Measurements from ENCODE around the gene GLIS1. TPM values are rescaled to one million over a fixed set of nuclear protein-coding genes. Genes with fewer than 3 reads are reported as not detected.

GLIS1 gene
- total RNA-seq, 1 donor from 2014 or later, result 0.16 TPM

DNA sequence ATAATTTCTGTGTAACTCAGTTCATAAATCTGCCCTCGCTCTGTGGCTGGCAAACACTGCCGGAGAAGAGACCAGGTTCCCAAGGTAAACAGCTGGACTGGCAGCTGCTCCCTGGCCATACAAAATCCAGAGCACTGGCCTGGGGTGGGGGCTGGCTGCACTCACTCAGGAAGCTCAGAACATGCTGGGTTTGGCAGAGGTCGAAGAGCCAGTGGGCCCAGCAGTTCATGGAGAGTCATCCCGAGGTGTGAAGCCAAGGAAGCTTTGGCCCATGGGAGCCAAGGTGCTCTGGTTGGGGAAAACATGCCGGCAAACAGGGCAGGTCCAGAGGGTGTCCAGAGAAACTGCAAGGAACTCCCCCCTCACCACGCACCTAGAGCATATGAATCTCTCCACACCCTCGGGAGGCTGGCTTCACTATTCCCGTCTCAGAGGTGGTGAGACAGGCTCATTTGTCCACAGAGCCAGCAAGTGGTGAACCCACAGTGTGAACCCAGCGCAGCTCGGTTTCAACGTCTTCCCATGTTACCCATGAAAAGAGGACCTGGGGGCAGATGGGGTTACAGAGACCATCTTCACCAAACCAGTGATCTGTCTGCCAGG, 177.4 kb downstream of the GLIS1 start:
- H3K9me3 ChIP-seq (replicated peaks), result peaks cover under 1% of the 10 kb centered on the region
- H3K36me3 ChIP-seq, result no peaks in the 10 kb centered on the region
- intact Hi-C loops (cut with micrococcal nuclease), result no loop called here
- DNase-seq, result no peak
- H3K4me1 ChIP-seq, result no peaks in the 10 kb centered on the region
- no peak overlapping the region for H3K4me3 ChIP-seq
- no peak overlapping the region for H3K27ac ChIP-seq (replicated peaks)
- peaks cover 58% of the 10 kb centered on the region for H3K27me3 ChIP-seq (ENCODE audit: low read depth)
- TF ChIP-seq, protein P1, sequence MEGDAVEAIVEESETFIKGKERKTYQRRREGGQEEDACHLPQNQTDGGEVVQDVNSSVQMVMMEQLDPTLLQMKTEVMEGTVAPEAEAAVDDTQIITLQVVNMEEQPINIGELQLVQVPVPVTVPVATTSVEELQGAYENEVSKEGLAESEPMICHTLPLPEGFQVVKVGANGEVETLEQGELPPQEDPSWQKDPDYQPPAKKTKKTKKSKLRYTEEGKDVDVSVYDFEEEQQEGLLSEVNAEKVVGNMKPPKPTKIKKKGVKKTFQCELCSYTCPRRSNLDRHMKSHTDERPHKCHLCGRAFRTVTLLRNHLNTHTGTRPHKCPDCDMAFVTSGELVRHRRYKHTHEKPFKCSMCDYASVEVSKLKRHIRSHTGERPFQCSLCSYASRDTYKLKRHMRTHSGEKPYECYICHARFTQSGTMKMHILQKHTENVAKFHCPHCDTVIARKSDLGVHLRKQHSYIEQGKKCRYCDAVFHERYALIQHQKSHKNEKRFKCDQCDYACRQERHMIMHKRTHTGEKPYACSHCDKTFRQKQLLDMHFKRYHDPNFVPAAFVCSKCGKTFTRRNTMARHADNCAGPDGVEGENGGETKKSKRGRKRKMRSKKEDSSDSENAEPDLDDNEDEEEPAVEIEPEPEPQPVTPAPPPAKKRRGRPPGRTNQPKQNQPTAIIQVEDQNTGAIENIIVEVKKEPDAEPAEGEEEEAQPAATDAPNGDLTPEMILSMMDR (IDR thresholded peaks at IDR 0.05; ENCODE audit: borderline replicate concordance), result no peak

DNA sequence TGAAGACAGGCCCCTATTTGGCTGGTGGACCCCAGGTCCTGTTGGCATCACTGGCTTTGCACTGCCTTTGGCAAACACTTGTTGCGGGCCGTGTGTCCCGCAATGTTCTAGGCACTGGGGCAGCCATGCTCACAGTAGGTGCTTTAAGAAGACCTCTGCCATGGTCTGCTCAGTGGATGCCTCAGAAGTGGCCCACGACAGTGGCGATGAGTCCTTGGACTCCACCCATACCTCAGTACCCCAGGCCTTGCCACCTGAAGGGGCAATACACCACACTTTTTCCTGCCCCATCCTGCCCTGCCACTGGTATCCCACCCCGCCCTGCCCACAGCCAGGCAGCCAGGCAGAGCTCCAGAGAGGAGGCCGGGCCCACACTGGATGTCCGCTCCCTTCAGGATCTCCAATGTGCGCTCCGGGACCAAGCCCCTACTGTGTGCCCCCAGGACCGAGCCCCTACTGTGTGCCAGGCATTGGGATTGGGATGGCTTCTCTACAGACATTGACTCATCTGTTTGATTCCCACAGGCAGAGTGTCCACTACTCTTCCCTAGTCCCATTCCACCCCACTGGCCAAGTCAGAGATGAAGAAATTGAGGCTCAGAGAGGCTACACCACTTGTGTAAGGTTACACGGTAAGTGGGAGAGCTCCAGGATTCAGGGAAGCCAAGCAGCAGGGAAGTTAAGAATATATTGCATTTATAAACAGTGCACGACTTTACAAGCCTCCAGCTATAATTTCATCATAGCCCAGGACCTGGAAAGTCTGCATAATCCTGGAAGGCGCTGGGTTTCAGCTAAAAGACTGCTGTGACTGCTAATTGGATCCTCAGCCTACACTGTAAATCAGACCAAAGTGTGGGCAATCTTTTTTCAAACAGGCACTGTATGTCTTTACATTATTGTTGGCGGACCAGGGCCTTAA, 178.1 kb downstream of the GLIS1 start:
- peaks cover 58% of the 10 kb centered on the region for H3K27me3 ChIP-seq (ENCODE audit: low read depth)
- H3K36me3 ChIP-seq, result no peaks in the 10 kb centered on the region
- H3K4me1 ChIP-seq, result no peaks in the 10 kb centered on the region
- H3K27ac ChIP-seq (replicated peaks), result no peak overlapping the region
- no peak overlapping the region for H3K4me3 ChIP-seq
- no peaks in the 10 kb centered on the region for H3K9me3 ChIP-seq (replicated peaks)
- intact Hi-C loops (cut with micrococcal nuclease), result no loop called here
- TF ChIP-seq, protein P1 (IDR thresholded peaks at IDR 0.05; ENCODE audit: borderline replicate concordance), result no peak
- no peak for DNase-seq

DNA sequence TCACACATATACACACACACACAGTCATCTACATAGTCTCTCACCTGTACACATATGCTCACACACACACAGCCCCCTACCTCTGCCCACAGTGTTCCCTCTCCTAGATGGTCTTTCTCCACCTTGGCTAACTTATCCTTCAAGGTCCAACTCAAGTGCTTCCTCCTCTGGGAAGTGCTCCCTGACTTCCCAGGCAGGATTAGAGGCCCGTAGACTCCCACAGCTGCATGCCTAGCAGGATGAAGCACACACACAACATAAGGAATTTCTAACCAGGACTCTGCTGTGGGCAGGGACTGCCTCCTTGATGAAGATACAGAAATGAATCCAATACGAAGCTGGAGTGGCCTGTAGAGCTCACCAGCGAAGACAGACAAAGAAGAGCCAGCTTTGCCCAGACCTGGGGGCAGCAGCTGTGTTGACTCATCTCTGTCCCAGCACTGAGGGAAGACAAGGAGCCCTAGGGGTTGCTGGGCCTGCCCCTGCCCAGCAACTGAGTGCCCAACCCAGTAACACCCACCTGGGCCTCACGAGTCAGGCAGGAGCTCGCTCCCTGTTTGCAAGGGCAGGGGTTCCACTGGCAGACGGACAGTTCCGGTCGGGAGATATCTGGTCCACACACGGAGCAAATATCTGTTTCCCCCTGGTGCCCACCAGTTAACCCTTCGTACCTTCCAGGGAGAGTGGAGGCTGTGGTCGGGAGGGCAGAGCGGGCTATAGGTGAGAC, 178.9 kb downstream of the GLIS1 start:
- no peak overlapping the region for H3K4me3 ChIP-seq
- no peak for DNase-seq
- no peaks in the 10 kb centered on the region for H3K36me3 ChIP-seq
- no peak overlapping the region for H3K27ac ChIP-seq (replicated peaks)
- H3K4me1 ChIP-seq, result no peaks in the 10 kb centered on the region
- H3K9me3 ChIP-seq (replicated peaks), result no peaks in the 10 kb centered on the region
- intact Hi-C loops (cut with micrococcal nuclease), result no loop called here
- H3K27me3 ChIP-seq (ENCODE audit: low read depth), result peaks cover 60% of the 10 kb centered on the region
- TF ChIP-seq, protein P1 (IDR thresholded peaks at IDR 0.05; ENCODE audit: borderline replicate concordance), result no peak

DNA sequence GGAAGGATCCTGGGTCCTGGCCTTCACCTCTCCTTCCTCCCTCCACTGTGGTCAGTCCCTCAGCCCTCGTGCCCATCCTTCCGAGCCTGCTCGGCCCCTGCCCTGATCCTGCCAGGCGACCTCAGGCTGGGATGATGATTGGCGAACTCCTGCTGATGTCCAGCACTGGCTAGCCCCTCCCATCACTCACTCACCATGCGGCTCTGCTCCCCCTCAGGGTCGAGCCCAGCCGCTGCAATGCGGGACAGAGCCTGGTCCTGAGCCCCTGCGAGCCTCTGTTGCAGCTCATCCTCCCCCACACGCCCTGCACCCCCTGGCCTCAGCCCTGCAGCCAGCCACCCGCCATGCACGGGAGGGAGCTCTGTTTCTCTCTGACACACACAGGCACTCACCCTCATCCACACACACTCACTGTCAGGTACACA, 179.6 kb downstream of the GLIS1 start:
- Histone ChIP-seq H3K27ac (replicated peaks) (no peak overlapping the region), H3K9me3 (replicated peaks) (no peaks in the 10 kb centered on the region), H3K4me3 (no peak overlapping the region), H3K36me3 (no peaks in the 10 kb centered on the region), H3K27me3 (ENCODE audit: low read depth) (peaks cover 65% of the 10 kb centered on the region), H3K4me1 (no peaks in the 10 kb centered on the region)
- TF ChIP-seq, protein P1 (IDR thresholded peaks at IDR 0.05; ENCODE audit: borderline replicate concordance), result no peak
- intact Hi-C loops (cut with micrococcal nuclease), result no loop called here
- no peak for DNase-seq

DNA sequence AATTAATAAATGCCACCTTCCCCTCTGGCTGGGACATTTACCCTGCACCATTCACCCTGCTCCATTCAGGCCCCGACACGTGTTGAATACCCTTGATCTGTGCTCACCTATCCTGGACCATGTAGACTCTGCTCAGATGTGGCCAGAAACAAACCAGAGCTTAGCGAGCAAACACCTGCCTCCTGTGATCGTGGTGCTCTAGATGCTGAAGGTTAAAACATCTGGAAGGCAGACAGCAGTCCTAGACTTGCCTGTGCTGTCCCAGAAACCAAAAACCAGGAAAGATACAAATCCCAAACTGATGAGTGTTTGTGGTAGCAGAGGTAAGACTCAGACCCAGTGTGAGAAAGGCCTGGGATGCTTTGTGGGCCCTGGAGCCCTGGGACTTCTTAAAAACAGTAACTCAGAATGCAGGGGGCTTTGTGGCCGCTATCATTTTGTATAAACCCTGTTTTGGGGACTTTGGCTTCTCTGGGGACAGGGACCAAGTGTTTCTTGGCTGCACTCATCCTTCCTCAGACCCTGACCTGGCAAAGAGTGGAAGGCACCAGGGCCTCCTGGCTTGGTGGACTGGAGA, 180.1 kb downstream of the GLIS1 start:
- H3K9me3 ChIP-seq (replicated peaks), result no peaks in the 10 kb centered on the region

More for the DNA sequence above, 180.1 kb downstream of the GLIS1 start:
- Histone ChIP-seq H3K4me1 (no peaks in the 10 kb centered on the region), H3K27me3 (ENCODE audit: low read depth) (peaks cover 65% of the 10 kb centered on the region), H3K27ac (replicated peaks) (no peak overlapping the region), H3K36me3 (no peaks in the 10 kb centered on the region), H3K4me3 (no peak overlapping the region)
- intact Hi-C loops (cut with micrococcal nuclease), result no loop called here
- TF ChIP-seq, protein P1 (IDR thresholded peaks at IDR 0.05; ENCODE audit: borderline replicate concordance), result no peak
- DNase-seq, result no peak
